Measurements from ENCODE around the gene POLA2.

The POLA2 gene

DNA sequence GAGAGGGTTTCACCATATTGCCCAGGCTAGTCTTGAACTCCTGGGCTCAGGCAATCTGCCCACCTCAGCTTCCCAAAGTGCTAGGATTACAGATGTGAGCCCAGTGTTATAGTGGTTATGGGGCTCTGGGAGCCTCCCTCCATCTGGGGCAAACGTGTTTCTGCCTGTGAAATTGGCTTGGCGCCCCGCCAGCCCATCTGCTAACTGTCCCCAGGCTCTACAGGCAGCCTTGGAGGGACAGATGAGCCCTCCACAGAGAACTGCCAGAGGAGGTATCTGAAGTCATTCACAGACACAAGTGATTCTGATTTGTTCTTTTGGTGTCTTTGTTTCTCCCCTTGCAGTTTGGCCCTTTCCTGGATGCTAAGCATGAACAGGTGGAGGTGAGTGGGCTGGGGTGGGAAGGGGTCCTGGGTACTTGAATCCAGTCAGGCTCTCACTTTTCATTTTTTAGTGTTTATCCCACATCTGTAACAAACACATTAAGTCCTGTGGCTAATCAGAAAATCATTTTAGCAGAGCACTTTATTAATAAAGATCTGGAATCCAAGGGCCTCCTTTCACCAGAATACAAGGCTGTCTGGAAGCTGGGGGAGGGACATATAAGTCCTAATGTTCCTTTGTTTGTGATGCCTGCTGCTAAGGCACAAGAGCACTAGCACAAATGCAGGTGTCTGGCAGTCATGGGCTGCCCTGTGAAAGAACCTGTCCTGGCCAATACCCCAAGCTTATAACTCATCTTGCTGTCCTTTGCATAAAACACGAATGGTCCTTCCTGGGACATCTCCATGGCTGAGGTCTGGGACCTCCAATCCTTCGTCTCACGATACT lies 27.2 kb downstream of the POLA2 start:
- no peaks in the 10 kb centered on the region for H3K9me3 ChIP-seq
- H3K4me1 ChIP-seq (ENCODE audit: control insufficient read depth in 1 of 2, insufficient read depth in 1 of 2, low read depth in 1 of 2, low read length in 1 of 2) = peaks cover 48% of the 10 kb centered on the region in 2 experiments
- TF ChIP-seq, protein P1, sequence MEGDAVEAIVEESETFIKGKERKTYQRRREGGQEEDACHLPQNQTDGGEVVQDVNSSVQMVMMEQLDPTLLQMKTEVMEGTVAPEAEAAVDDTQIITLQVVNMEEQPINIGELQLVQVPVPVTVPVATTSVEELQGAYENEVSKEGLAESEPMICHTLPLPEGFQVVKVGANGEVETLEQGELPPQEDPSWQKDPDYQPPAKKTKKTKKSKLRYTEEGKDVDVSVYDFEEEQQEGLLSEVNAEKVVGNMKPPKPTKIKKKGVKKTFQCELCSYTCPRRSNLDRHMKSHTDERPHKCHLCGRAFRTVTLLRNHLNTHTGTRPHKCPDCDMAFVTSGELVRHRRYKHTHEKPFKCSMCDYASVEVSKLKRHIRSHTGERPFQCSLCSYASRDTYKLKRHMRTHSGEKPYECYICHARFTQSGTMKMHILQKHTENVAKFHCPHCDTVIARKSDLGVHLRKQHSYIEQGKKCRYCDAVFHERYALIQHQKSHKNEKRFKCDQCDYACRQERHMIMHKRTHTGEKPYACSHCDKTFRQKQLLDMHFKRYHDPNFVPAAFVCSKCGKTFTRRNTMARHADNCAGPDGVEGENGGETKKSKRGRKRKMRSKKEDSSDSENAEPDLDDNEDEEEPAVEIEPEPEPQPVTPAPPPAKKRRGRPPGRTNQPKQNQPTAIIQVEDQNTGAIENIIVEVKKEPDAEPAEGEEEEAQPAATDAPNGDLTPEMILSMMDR (IDR thresholded peaks at IDR 0.05) = no peak
- peak overlapping the region; percentile 95 for H3K27ac ChIP-seq
- H3K27me3 ChIP-seq = no peaks in the 10 kb centered on the region
- H3K4me3 ChIP-seq (ENCODE audit: low read depth in 1 of 2, low read length in 1 of 2) = peak overlapping the region in 1 of 2 experiments; percentile 48
- peaks cover under 1% of the 10 kb centered on the region for H3K36me3 ChIP-seq

DNA sequence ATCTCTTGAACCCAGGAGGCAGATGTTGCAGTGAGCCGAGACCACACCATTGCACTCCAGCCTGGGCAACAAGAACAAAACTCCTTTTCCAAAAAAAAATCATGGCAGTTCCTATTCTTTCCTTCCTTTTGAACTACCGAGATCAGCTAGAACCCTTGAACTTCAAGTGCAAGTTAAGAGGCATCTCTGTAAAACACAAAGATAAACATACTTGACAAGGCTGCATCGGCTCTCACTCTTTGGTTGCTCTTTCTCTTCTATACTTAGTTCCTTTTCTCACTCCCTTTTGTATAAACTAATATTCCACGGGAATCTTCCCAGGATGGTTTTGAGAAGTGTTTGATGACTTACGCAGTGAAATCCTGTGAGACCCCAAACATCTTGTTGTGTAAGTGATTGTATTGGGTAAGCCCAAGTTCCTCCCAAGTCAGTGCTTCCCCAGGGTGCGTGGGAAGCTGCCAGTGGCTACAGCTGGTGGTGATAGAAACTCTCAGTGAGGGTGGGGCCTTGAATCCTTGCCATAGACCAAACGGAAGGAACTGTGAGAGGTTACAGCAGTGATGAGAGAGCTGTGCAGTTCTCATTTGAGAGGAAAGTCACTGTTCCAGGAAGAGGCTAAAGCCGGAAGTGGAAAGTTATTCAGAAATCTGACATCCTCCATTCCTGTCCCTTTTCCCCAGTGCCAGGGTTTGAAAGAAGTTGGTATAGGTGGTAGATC lies 28.8 kb downstream of the POLA2 start:
- TF ChIP-seq, protein P1 (IDR thresholded peaks at IDR 0.05) = no peak
- peaks cover 17% of the 10 kb centered on the region for H3K36me3 ChIP-seq
- peak overlapping the region; percentile 95 for H3K27ac ChIP-seq
- no peaks in the 10 kb centered on the region for H3K27me3 ChIP-seq
- no peaks in the 10 kb centered on the region for H3K9me3 ChIP-seq
- peak overlapping the region; percentile 48 for H3K4me3 ChIP-seq (ENCODE audit: low read depth in 1 of 2, low read length in 1 of 2)
- peaks cover 48% of the 10 kb centered on the region in 2 experiments for H3K4me1 ChIP-seq (ENCODE audit: control insufficient read depth in 1 of 2, insufficient read depth in 1 of 2, low read depth in 1 of 2, low read length in 1 of 2)

DNA sequence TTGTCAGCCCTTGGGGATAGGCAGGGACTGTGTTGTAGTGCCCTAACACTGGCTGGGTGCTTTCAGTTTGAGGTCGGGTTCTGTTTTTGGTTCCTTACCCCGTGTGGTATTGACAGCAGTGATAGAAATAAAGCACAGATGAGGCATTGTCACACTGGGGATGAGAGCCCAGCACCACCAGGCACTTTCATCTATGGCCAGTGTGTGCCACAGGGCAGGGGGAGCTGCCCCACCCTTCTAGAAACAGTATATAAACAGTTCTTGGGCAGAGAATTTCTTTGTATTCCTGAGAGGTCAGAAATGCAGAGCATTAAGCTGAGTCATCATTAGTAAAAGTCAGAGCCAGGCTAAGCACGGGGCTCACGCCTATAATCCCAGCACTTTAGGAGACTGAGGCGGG lies 29.9 kb downstream of the POLA2 start:
- Histone ChIP-seq H3K27me3 (no peaks in the 10 kb centered on the region), H3K27ac (peak overlapping the region; percentile 95), H3K4me1 (ENCODE audit: control insufficient read depth in 1 of 2, insufficient read depth in 1 of 2, low read depth in 1 of 2, low read length in 1 of 2) (peaks cover 48% of the 10 kb centered on the region in 2 experiments), H3K36me3 (peaks cover 27% of the 10 kb centered on the region), H3K9me3 (no peaks in the 10 kb centered on the region), H3K4me3 (ENCODE audit: low read depth in 1 of 2, low read length in 1 of 2) (peak overlapping the region; percentile 48)
- TF ChIP-seq, protein P1 (IDR thresholded peaks at IDR 0.05) = no peak

DNA sequence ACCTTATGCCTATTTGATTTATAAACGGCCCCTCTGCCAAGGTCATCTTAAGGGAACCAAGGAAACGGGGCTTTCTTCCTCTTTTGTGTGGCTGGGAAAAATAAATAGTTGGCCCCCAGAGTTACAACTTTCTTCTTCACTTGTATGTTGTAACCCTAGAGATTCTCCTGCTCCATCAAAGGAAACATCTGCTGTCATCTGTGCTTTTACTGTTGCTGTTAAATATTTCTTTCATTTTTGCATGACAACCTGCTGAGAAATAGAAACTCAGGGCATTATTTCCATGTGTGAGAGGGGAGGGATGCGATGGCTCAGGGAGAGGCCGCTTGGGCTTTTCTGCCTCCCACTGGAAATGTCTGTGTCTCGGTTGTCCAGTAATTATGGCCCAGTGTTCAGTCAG lies 31.1 kb downstream of the POLA2 start:
- Histone ChIP-seq H3K4me1 (ENCODE audit: control insufficient read depth in 1 of 2, insufficient read depth in 1 of 2, low read depth in 1 of 2, low read length in 1 of 2) (peaks cover 48% of the 10 kb centered on the region in 2 experiments), H3K9me3 (no peaks in the 10 kb centered on the region), H3K4me3 (ENCODE audit: low read depth in 1 of 2, low read length in 1 of 2) (peak overlapping the region in 1 of 2 experiments; percentile 48), H3K36me3 (peaks cover 35% of the 10 kb centered on the region), H3K27ac (peak overlapping the region; percentile 95), H3K27me3 (no peaks in the 10 kb centered on the region)
- TF ChIP-seq, protein P1 (IDR thresholded peaks at IDR 0.05) = no peak

DNA sequence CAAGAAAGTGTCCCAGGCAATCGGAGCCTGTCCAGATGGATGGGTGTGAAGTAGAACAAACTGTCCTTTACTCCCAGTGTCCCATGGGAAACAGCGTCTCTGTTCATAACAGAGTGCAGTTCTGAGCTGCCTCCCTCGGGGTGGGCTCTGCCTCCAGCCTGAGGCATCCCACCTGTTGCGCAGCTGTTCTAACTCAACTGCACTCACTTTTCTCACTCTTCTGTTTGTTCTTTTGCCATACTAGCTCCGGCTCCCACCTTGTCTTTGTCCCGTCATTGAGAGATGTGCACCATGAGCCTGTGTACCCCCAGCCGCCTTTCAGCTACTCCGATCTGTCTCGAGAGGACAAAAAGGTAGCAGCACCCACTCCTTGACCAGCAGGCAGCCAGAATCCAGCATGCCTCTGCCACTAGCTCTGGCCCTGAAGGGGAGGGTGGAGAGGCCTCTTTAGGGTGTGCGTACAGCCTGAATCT lies 32.2 kb downstream of the POLA2 start:
- peaks cover 44% of the 10 kb centered on the region for H3K36me3 ChIP-seq
- H3K4me1 ChIP-seq (ENCODE audit: control insufficient read depth in 1 of 2, insufficient read depth in 1 of 2, low read depth in 1 of 2, low read length in 1 of 2) = peaks cover 44 to 45% of the 10 kb centered on the region in 2 experiments
- peak overlapping the region; percentile 95 for H3K27ac ChIP-seq
- no peaks in the 10 kb centered on the region for H3K9me3 ChIP-seq
- TF ChIP-seq, protein P1 (IDR thresholded peaks at IDR 0.05) = no peak
- no peak overlapping the region for H3K4me3 ChIP-seq (ENCODE audit: low read depth in 1 of 2, low read length in 1 of 2)
- no peaks in the 10 kb centered on the region for H3K27me3 ChIP-seq
